ENCODE measurements around the gene ACSM3.
"Not testable (repeated sequence)": the region's sequence is repeated elsewhere in the genome, so short reads cannot be mapped to it uniquely, and the experiment has no call there.

ACSM3 gene

GRCh38 chr16:20763461-20764232, at the start of gene ACSM3:
ACSM3 (plus strand) TSS chr16:20764014; CDS start chr16:20770035, 6,021 bp downstream.
- DNase-seq (ENCODE audit: low read depth in 2 of 2), result peak; percentile 7 to 35

GRCh38 chr16:20717718-20718117, 46.1 kb upstream of the ACSM3 start:
- DNase-seq (ENCODE audit: low read depth in 2 of 2), result not testable (repeated sequence)

GRCh38 chr16:20720251-20720650, 43.6 kb upstream of the ACSM3 start:
- DNase-seq (ENCODE audit: low read depth in 2 of 2), result no peak

- no peak for DNase-seq (ENCODE audit: low read depth in 2 of 2)
Measured at GRCh38 chr16:20726661-20727060, 37.2 kb upstream of the ACSM3 start.

GRCh38 chr16:20727181-20727580, 36.6 kb upstream of the ACSM3 start:
- DNase-seq (ENCODE audit: low read depth in 2 of 2), result no peak

- no peak for DNase-seq (ENCODE audit: low read depth in 2 of 2)
Measured at GRCh38 chr16:20729141-20729540, 34.7 kb upstream of the ACSM3 start.

GRCh38 chr16:20734056-20734455, 29.8 kb upstream of the ACSM3 start:
- DNase-seq (ENCODE audit: low read depth in 2 of 2), result no peak

GRCh38 chr16:20734782-20735181, 29.0 kb upstream of the ACSM3 start:
- no peak for DNase-seq (ENCODE audit: low read depth in 2 of 2)

- no peak for DNase-seq (ENCODE audit: low read depth in 2 of 2)
Measured at GRCh38 chr16:20735490-20735889, 28.3 kb upstream of the ACSM3 start.

- DNase-seq (ENCODE audit: low read depth in 2 of 2), result no peak
Measured at GRCh38 chr16:20740007-20740883, 23.6 kb upstream of the ACSM3 start.

GRCh38 chr16:20740901-20741521, 22.8 kb upstream of the ACSM3 start:
- DNase-seq (ENCODE audit: low read depth in 2 of 2), result peak; percentile 80 to 81

GRCh38 chr16:20741554-20742285, 22.1 kb upstream of the ACSM3 start, which contains the start of gene THUMPD1:
THUMPD1 (minus strand) TSS chr16:20741818; CDS start chr16:20741739, 79 bp downstream.
- peak; percentile 96 for DNase-seq (ENCODE audit: low read depth in 2 of 2)

GRCh38 chr16:20743591-20743990, 20.2 kb upstream of the ACSM3 start:
- no peak for DNase-seq (ENCODE audit: low read depth in 2 of 2)

GRCh38 chr16:20744922-20745440, 18.8 kb upstream of the ACSM3 start:
- DNase-seq (ENCODE audit: low read depth in 2 of 2), result no peak

GRCh38 chr16:20746461-20746860, 17.4 kb upstream of the ACSM3 start:
- no peak for DNase-seq (ENCODE audit: low read depth in 2 of 2)

GRCh38 chr16:20747030-20747816, 16.6 kb upstream of the ACSM3 start:
- no peak for DNase-seq (ENCODE audit: low read depth in 2 of 2)

- no peak for DNase-seq (ENCODE audit: low read depth in 2 of 2)
Measured at GRCh38 chr16:20749474-20749873, 14.3 kb upstream of the ACSM3 start.

GRCh38 chr16:20750558-20750957, 13.3 kb upstream of the ACSM3 start:
- no peak for DNase-seq (ENCODE audit: low read depth in 2 of 2)

- no peak for DNase-seq (ENCODE audit: low read depth in 2 of 2)
Measured at GRCh38 chr16:20753727-20754126, 10.1 kb upstream of the ACSM3 start.

- no peak for DNase-seq (ENCODE audit: low read depth in 2 of 2)
Measured at GRCh38 chr16:20755238-20755637, 8.6 kb upstream of the ACSM3 start.

All from stimulated activated CD8-positive, alpha-beta memory T cell treated with anti-CD3 and anti-CD28 coated beads, Interleukin-7, amount 100 ng/mL, for 1 hour (primary cell).